ENCODE data around the gene ARMC5. TPM values are rescaled to one million over a fixed set of nuclear protein-coding genes. Genes with fewer than 3 reads are reported as not detected.
"Not testable (repeated sequence)": the region's sequence is repeated elsewhere in the genome, so short reads cannot be mapped to it uniquely, and the experiment has no call there.

Gene ARMC5
- polyA plus RNA-seq, 1 experiment: 6.4 TPM

- Histone ChIP-seq H3K36me3 (ENCODE audit: control insufficient read depth, insufficient read depth, low read length) (no peaks in the 10 kb centered on the region), H3K4me3 (ENCODE audit: low read depth, low read length) (no peak overlapping the region), H3K27me3 (ENCODE audit: control insufficient read depth, insufficient read depth, low read length) (peaks cover 2% of the 10 kb centered on the region; the same call in 1 of the 2 replicates)
- POLR2A ChIA-PET: no interaction called here
- no peak for DNase-seq (ENCODE audit: low read depth)
- no peak for TF ChIP-seq CTCF (IDR thresholded peaks at IDR 0.05; ENCODE audit: insufficient read depth, low read depth, low read length)
- CTCF ChIA-PET: no interaction called here
Observed at GRCh38 chr16:31413943-31414342, 45.4 kb upstream of the ARMC5 start.

- H3K27me3 ChIP-seq (ENCODE audit: control insufficient read depth, insufficient read depth, low read length): peaks cover 2% of the 10 kb centered on the region; the same call in 1 of the 2 replicates
- no peak for DNase-seq (ENCODE audit: low read depth)
- POLR2A ChIA-PET: no interaction called here
- TF ChIP-seq CTCF (IDR thresholded peaks at IDR 0.05; ENCODE audit: insufficient read depth, low read depth, low read length): no peak
- no peaks in the 10 kb centered on the region for H3K36me3 ChIP-seq (ENCODE audit: control insufficient read depth, insufficient read depth, low read length)
- H3K4me3 ChIP-seq (ENCODE audit: low read depth, low read length): no peak overlapping the region
- CTCF ChIA-PET: no interaction called here
Observed at GRCh38 chr16:31414706-31415105, 44.6 kb upstream of the ARMC5 start.

GRCh38 chr16:31416371-31416770, 42.9 kb upstream of the ARMC5 start:
- H3K4me3 ChIP-seq (ENCODE audit: low read depth, low read length): no peak overlapping the region
- no peak for DNase-seq (ENCODE audit: low read depth)
- ChIA-PET CTCF (interaction anchor here (1.3 kb wide), 1 partner anchor 10 kb away, joined by 6 read pairs; no protein-coding TSS in a partner anchor), POLR2A (no interaction called here)
- H3K27me3 ChIP-seq (ENCODE audit: control insufficient read depth, insufficient read depth, low read length): peaks cover under 1% of the 10 kb centered on the region; the same call in 1 of the 2 replicates
- no peaks in the 10 kb centered on the region for H3K36me3 ChIP-seq (ENCODE audit: control insufficient read depth, insufficient read depth, low read length)
- TF ChIP-seq CTCF (IDR thresholded peaks at IDR 0.05; ENCODE audit: insufficient read depth, low read depth, low read length): no peak

- H3K27me3 ChIP-seq (ENCODE audit: control insufficient read depth, insufficient read depth, low read length); H3K36me3 ChIP-seq (ENCODE audit: control insufficient read depth, insufficient read depth, low read length); POLR2A ChIA-PET; H3K4me3 ChIP-seq (ENCODE audit: low read depth, low read length); DNase-seq (ENCODE audit: low read depth): not testable (repeated sequence)
- CTCF ChIA-PET: interaction anchor here (1.3 kb wide), 1 partner anchor 9 kb away, joined by 6 read pairs; no protein-coding TSS in a partner anchor
Observed at GRCh38 chr16:31417036-31417435, 42.3 kb upstream of the ARMC5 start.

GRCh38 chr16:31417916-31418315, 41.4 kb upstream of the ARMC5 start:
- H3K4me3 ChIP-seq (ENCODE audit: low read depth, low read length): no peak overlapping the region
- H3K27me3 ChIP-seq (ENCODE audit: control insufficient read depth, insufficient read depth, low read length): no peaks in the 10 kb centered on the region; the same call in 1 of the 2 replicates
- H3K36me3 ChIP-seq (ENCODE audit: control insufficient read depth, insufficient read depth, low read length): no peaks in the 10 kb centered on the region
- no peak for DNase-seq (ENCODE audit: low read depth)
- CTCF ChIA-PET: no interaction called here
- TF ChIP-seq CTCF (IDR thresholded peaks at IDR 0.05; ENCODE audit: insufficient read depth, low read depth, low read length): no peak
- POLR2A ChIA-PET: no interaction called here

GRCh38 chr16:31420037-31420436, 39.3 kb upstream of the ARMC5 start:
- TF ChIP-seq CTCF (IDR thresholded peaks at IDR 0.05; ENCODE audit: insufficient read depth, low read depth, low read length): no peak
- H3K27me3 ChIP-seq (ENCODE audit: control insufficient read depth, insufficient read depth, low read length): peaks cover 2% of the 10 kb centered on the region; the same call in 1 of the 2 replicates
- CTCF ChIA-PET: interaction anchor here (1.5 to 1.7 kb wide), 2 partner anchors 22 to 41 kb away, joined by 3 to 4 read pairs; partner anchors contain the start of gene ZNF843
- POLR2A ChIA-PET: no interaction called here
- H3K36me3 ChIP-seq (ENCODE audit: control insufficient read depth, insufficient read depth, low read length): no peaks in the 10 kb centered on the region
- no peak overlapping the region for H3K4me3 ChIP-seq (ENCODE audit: low read depth, low read length)
- no peak for DNase-seq (ENCODE audit: low read depth)

Data from BJ (cell line).